ENCODE results near the gene GUCA2B.

GUCA2B gene

DNA sequence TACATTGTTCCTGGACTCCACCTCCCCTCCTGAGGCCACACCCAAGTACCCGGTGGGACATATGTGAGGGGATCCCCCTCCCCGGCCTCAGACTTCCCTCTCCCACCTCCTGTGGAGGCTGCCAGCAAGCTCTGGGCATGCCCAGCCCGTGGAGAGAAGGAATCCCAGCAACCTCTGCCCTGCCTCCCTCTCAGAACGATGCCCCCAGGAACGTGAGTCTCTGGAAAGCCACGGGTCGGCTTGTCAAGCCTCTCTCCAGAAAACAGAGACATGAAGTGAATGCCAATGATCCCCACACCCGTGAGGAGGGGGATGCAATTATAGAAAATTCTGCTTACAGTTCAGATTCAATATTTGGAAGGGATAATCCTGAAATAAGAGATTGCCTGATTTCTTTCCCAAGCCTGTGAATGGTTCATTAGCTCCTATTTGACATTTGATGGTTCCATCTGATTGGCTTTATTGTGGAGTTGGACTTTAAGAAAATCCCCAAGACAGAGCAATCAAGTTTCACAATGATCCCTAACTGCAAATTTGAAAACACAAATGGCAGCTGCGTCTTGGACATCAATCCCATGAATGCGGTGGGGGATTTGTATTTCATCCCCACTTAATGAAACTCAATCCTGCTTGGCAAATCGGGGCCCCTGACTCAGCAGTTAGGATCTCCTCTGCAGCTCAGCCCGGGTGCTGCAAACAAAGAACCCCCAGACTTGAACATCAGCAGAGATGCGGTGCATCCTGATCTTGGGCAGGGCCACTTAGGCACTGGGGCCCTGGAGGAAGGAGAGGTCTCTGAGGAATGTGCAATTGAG lies 9.1 kb upstream of the GUCA2B start:
- no peak for DNase-seq

DNA sequence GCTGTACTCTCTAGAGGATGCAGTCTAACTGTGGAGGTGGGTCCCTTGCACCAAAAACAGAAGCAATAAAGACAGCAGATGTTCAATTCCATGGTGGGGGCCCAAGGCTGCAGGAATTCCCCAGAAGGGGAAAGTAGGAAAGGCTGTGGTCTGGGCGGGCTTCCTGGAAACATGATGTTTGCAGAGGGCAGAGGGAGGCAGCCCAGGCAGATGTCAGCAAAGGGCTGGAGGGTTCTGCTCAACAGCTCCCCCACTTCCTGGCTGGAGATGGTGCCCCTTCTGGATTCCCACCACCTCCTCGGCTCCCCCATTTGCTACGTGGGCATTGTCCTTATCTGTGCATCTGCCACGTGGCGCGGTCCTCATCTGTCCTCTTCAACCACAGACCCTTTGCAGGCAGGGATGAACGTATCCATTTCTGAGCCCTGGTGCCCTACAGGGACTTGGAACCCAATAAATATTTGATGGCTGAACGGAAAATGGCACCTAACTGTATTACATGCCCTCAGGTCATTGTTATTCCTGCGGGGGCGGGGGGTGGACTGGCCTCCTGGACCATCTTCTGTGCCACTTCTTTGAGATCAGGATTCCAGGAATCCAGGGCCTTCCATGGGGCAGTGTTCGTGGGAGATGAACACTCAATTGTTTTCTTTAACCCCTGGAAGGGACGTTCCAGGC lies 8.4 kb upstream of the GUCA2B start:
- no peak for DNase-seq

DNA sequence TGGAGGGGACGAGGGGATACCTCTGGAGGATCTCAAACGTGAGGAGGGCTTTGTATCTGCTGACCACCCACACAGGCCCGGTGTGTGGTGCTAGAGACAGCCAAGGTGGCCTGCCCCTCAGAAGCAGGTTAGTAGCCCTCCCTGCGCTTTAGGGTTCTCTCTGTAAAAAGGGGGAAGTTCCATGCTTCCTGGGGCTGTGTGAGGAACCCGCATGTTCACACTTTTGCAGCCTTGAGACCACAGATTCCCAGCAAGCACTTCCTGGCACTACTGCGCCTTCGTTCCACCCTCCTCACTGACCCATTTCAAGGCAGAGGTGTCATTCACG lies 7.9 kb upstream of the GUCA2B start:
- DNase-seq: no peak

DNA sequence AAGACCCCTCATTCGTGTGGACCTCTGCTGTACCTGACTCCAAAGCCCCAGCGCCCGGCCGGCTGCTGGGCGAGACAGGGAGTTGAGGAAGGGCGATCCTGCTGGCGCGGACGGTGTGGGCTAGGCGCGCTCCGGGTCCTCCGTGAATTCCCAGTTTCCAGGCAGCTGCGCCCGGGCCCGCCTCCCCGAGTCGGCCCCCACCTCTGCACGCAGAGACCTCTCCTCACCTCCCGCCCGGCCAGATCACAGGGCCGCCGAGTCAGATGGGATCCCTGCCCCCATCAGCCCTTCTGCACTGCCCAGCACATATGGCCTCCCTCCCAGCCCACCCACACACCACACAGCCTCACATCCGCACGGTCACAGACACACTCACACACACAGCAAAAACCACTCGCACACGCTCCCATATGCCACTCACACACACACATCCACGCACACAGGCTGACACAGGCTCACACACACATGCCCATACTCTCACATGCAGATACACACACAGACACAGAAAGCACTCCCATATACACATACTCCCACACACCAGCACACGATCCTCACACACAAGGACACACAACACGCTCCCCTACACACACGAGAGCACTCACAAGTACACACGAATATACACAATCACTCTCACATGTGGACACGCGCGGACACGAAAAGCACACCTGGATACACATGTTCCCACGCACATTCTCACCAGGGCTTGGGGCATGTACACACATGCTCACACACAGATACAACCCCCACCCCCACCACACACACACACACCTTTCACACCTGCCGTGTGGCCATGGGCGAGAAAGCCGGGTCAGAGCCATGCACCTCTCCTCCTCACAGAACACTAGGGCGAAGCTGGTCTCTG lies 7.2 kb upstream of the GUCA2B start:
- no peak for DNase-seq

DNA sequence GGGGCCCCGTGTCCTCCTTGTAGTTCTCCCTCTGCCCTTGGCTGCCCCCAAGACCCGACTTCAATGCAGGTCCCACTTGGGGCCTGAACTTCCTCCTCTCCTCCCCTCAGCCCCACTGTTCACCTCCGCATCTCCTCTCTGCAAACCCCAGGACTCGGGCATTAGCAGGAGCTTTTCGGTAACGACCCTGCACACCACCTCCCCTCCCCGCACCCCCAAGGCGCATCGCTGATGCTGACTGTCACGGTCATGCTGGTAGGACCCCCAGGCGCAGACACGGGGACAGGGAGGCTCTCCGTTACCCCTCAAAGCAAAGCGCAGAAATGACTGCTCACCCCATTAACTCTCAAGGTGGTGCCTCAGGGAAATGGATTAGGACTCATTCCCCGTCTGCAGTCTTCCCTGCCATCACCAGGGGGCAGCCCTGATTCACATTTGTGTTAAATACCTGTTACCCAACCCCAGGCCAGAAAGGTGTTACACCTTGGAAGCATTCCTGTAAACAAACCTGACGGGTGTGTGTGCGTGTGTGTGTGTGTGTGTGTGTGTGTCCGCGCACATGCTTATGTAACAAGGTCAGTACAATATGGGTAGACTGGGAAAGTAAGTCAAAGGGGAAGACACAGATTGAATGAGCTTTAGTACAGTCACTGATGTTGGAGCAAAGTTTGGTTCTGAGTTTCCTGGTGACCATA lies 6.4 kb upstream of the GUCA2B start:
- DNase-seq: peak in 1 of 2 experiments; percentile 40

- DNase-seq: no peak
These were observed 5.0 kb upstream of the GUCA2B start for GRCh38 chr1:42148166-42148565.

DNA sequence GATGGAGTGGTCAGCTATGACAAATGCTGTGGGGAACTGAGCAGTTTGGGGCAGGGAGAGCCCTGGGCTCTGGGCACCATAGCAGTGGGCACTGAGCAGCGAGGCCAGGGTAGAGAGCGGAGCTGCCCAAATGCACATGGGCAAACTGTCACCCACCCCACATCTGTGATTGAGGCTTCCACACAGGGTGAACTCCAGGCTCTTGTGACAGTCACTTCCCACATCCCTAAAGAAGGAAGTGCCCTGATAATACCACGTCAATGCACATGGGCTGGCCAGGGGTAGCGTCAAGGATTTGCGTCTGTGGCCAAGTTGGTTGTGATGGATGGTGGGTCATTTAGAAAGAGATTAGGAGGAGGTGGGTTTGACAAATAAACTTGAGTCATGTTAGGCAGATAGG lies 2.6 kb upstream of the GUCA2B start:
- no peak for DNase-seq

DNA sequence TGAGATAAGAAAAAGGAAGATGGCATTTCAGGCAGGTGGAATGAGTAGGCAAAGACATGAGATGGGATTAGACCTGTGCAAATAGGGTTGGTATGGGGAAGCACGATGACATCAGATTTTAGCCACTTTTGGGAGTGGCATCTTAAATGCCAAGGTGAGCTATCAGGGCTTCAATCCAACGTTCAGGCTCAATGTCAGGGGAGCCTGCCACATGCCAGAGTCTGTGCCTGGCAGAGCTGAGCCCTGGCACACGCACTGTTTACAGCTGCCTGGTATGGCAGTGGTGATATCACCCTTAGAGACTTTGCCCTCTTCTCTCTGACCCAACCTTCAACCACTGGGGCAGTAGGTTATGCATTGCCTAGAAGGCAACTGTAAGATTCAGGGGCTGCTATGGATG lies 1.1 kb upstream of the GUCA2B start:
- no peak for DNase-seq

- no peak for DNase-seq
These were observed 414 bp downstream of the GUCA2B start for GRCh38 chr1:42153624-42154023.

DNA sequence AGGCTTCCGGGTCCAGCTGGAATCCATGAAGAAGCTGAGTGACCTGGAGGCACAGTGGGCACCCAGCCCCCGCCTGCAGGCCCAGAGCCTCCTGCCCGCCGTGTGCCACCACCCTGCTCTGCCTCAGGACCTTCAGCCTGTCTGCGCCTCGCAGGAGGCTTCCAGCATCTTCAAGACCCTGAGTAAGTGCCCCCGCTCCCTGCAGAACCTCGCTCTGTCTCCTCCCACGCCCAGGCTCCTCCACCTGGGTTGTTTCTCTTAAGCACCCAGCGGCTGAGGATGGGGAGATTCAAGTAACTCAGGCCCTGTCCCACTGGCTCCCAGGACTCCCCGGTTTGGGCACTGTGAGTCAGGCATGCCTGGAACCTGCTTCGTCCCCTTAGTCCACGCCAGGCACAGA lies 1.5 kb downstream of the GUCA2B start:
- DNase-seq: no peak

GRCh38 chr1:42155362-42155761 lies 2.2 kb downstream of the GUCA2B start:
- no peak for DNase-seq

DNA sequence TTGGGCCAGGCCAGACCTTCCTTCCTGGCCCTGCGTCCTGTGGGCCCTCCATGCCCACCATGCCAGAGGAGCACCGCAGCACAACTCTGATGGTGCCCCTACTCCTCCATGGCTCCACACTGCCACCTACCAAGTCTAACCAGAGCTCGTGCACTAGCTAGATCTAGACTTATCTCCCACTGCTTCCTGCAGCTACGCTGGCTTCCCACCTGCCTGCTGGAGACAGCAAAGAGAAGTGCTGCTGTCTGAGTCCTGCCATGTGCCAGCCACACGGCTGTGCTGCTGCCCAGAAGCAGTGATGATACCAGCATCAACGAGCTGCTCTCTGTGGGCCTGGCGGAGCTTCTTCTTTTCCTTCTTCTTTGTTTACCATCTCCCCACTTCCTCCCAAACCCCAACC lies 4.5 kb downstream of the GUCA2B start:
- peak in 1 of 2 experiments; percentile 3 for DNase-seq

DNA sequence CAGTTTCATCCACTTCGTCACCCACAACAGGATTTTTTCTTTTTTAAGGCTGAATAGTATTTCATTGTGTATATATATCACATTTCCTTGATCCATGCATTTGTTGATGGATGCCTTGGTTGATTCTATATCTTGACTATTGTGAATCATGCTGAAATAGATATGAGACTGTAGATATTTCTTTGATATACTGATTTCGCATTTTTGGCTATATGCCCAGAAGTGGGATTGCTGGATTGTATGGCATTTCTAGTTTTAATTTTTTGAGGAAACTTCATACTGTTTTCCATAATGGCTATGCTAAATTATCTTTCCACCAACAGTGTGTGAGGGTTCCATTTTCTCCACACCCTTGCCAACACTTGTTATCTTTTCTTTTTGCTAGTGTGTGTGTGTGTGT lies 5.0 kb downstream of the GUCA2B start:
- DNase-seq: no peak

DNA sequence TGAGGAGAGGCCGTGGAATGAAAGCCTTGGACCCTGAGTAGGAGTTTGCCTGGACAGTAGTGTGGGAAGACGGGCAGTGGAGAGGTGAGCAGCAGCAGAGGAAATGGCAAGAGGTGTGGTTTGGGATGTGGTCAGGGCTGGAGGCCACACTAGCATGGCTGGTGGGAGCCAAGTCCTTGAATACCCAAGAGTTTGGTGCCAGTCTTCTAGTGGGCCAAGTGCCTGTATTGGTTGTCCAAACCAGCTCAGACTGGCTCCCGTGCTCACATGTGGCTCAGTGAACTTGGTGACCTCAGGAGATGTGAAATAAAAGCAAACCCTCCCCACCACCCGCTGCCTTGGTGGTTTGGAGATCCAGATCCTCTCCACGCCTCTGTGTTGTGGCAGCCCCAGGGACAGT lies 9.0 kb downstream of the GUCA2B start:
- DNase-seq: no peak

DNA sequence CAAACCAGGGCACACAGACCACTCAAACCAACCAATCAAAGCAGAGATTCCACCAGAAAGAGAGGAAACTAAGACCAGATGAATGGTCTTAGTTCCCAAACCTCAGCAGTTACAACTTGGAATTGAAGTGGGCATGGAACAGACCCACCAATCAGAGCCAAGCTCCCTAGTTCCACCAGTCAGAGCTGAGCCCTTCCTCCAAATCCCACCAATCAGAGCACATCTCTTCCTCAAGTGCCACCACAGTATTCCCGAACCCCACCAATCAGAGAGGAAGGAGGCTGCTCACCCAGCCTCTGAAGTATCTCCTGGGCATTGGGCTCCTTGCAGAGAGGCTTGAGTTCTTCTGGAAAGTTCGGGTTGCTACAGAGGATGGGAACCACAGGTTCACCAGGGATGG lies 9.9 kb downstream of the GUCA2B start:
- DNase-seq: no peak

- no peak for DNase-seq
These were observed 10.6 kb downstream of the GUCA2B start for GRCh38 chr1:42163536-42164503.

GRCh38 chr1:42164551-42165420 lies 11.6 kb downstream of the GUCA2B start, which contains the start of gene GUCA2A:
TSS of gene GUCA2A (minus strand) at chr1:42164745. CDS start at chr1:42164712, 33 bp downstream.
- DNase-seq: no peak

DNA sequence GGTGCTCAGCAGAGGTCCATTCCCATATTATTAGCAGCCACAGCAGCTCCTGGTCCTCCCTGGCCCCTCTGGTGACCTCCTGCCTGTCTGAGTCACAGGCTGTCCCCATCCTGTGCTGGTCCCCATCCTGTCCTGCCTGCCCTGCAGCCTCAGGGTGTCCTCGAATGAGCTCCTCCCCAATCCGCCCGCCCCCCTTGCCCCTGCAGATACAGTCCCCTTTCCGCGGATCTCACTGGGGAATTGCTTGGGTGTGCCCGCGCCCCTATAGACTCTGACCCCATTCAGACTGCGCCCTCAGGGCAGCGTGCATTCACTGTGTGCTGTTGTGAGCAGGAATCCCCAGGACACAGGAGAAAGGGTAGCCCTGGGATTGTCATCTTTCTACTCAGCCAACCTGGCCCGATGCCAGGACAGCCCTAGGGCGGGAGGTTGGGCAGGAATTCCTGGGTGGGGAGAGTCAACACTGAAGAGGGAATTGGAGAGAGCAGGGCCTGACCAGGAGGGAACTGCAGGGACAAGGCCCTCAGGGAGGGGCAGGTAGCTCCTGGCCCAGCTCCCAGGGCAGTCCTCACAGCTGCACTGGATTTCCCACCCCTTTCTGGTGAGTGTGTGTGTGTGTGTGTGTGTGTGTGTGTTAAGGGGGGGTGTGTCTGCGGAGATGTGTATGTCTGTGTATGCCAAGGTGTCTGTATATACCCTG lies 12.5 kb downstream of the GUCA2B start:
- DNase-seq: peak in 1 of 2 experiments; percentile 10

GRCh38 chr1:42167611-42168390 lies 14.6 kb downstream of the GUCA2B start:
- DNase-seq: no peak

Data from SW 1271 (cell line).